Endothelial cell of umbilical vein (primary cell): ENCODE results near the gene CENPP. TPM values are rescaled to one million over a fixed set of nuclear protein-coding genes. Genes with fewer than 3 reads are reported as not detected.

ENCODE experiments used
- BruUV-seq: library from RNA; stranded (reverse); fragments of 400-500 nt; replicated peaks from 2 replicates; lab custom pipeline; 2021; lab: Mats Ljungman, UMichigan
- CTCF ChIA-PET: fragments of 300-600, 350-600 bp; sonication (Branson Sonifier 250); formaldehyde crosslinking; loops from one replicate; lab custom pipeline; 2021; ENCODE audit warnings: antibody characterized with exemption, inconsistent platforms; lab: Charles Lee
- POLR2A ChIA-PET: fragments of 300-600, 350-600 bp; sonication (Branson Sonifier 250); formaldehyde crosslinking; loops from one replicate; lab custom pipeline; 2021; ENCODE audit warnings: antibody characterized with exemption, inconsistent platforms; lab: Charles Lee
- DNase-seq: peaks from one replicate; pipeline ENCODE4 v3.0.0-alpha.2; 2011; ENCODE audit warnings: low read depth, low spot score
- FAIRE-seq: peaks from 2 replicates; lab custom pipeline; 2011; peaks lifted over from hg19 to GRCh38; lab: Jason Lieb, UNC
- H2AFZ ChIP-seq: 2 replicates; pipeline ENCODE4 v1.6.0; 2012; ENCODE audit warnings: low read depth, low read length, control low read depth, inconsistent platforms
- H3K27ac ChIP-seq: 2 replicates; pipeline ENCODE4 v1.5.1; 2011; ENCODE audit warnings: low read depth, mild to moderate bottlenecking, control low read depth, low read length, moderate library complexity; ENCODE audit not compliant: insufficient read depth
- H3K27me3 ChIP-seq, 2 experiments: 2 replicates each; pipeline versions ENCODE4 v1.6.0 to v1.6.1; 2011; ENCODE audit warnings: low read length in 2 of 2, mixed read lengths in 1 of 2; ENCODE audit not compliant: control insufficient read depth in 2 of 2, insufficient read depth in 2 of 2
- H3K36me3 ChIP-seq, 2 experiments: 2 replicates in 1 of 2; 3 replicates in 1 of 2; pipeline ENCODE4 v1.5.1; 2011; ENCODE audit warnings: low read length in 2 of 2, mild to moderate bottlenecking in 1 of 2, moderate library complexity in 1 of 2; ENCODE audit not compliant: control insufficient read depth in 2 of 2, insufficient read depth in 2 of 2; ENCODE audit errors: extremely low read depth in 1 of 2
- H3K4me1 ChIP-seq: 3 replicates; pipeline ENCODE4 v1.5.1; 2011; ENCODE audit warnings: mild to moderate bottlenecking, low read length; ENCODE audit not compliant: control insufficient read depth, insufficient read depth; ENCODE audit errors: extremely low read depth
- H3K4me2 ChIP-seq: 2 replicates; pipeline ENCODE4 v1.6.1; 2011; ENCODE audit warnings: low read length, control low read depth, mixed read lengths; ENCODE audit not compliant: insufficient read depth
- H3K4me3 ChIP-seq, 3 experiments: fragments of 200-600 bp in 1 of 3; sonication (generic), shearing (Covaris generic) in 1 of 3; replicated peaks in 1 of 3; 2 replicates each; pipeline ENCODE4 v1.5.1; 2011 to 2016; ENCODE audit warnings: control low read depth in 3 of 3, low read length in 3 of 3, mild to moderate bottlenecking in 2 of 3, inconsistent platforms in 1 of 3, low read depth in 1 of 3, moderate library complexity in 1 of 3; ENCODE audit not compliant: insufficient read depth in 1 of 3
- H3K79me2 ChIP-seq: 2 replicates; pipeline ENCODE4 v1.6.0; 2012; ENCODE audit warnings: low read length, inconsistent platforms; ENCODE audit not compliant: control insufficient read depth, insufficient read depth
- H3K9ac ChIP-seq: replicated peaks from 2 replicates; pipeline ENCODE3; 2011; ENCODE audit warnings: low read length, control low read depth; ENCODE audit not compliant: insufficient read depth; ENCODE audit errors: extremely low read depth
- H3K9me1 ChIP-seq: replicated peaks from 3 replicates; pipeline ENCODE4 v1.6.0; 2011; ENCODE audit warnings: mild to moderate bottlenecking, low read length; ENCODE audit not compliant: control insufficient read depth, insufficient read depth; ENCODE audit errors: extremely low read depth
- H3K9me3 ChIP-seq: replicated peaks from 2 replicates; pipeline ENCODE4 v1.5.1; 2012; ENCODE audit warnings: low read length, inconsistent platforms; ENCODE audit not compliant: control insufficient read depth, insufficient read depth
- H4K20me1 ChIP-seq: replicated peaks from 2 replicates; pipeline ENCODE3; 2011; ENCODE audit warnings: mild to moderate bottlenecking, low read length; ENCODE audit not compliant: control insufficient read depth, insufficient read depth; ENCODE audit errors: extremely low read depth
- EZH2 ChIP-seq: IDR thresholded peaks from 2 replicates; pipeline ENCODE4 v1.6.1; 2012; ENCODE audit warnings: borderline replicate concordance, low read depth, mild to moderate bottlenecking, moderate library complexity, low read length, inconsistent platforms; ENCODE audit not compliant: severe bottlenecking
- FOS ChIP-seq: IDR thresholded peaks from 2 replicates; pipeline ENCODE4 v1.6.1; 2011; ENCODE audit warnings: mild to moderate bottlenecking, low read length, moderate library complexity, borderline replicate concordance; ENCODE audit not compliant: insufficient read depth
- GATA2 ChIP-seq: IDR thresholded peaks from 2 replicates; pipeline ENCODE4 v1.7.0; 2011; ENCODE audit warnings: low read depth, mild to moderate bottlenecking, moderate library complexity, mixed read lengths, low read length; ENCODE audit not compliant: insufficient read length, insufficient read depth
- JUN ChIP-seq: IDR thresholded peaks from 2 replicates; pipeline ENCODE4 v1.6.1; 2011; ENCODE audit warnings: borderline replicate concordance, low read depth; ENCODE audit not compliant: insufficient read length, insufficient read depth
- MYC ChIP-seq: IDR thresholded peaks from one replicate; pipeline ENCODE4 v1.6.1; 2011; ENCODE audit warnings: mild to moderate bottlenecking, low read depth, low read length
- POLR2A ChIP-seq: IDR thresholded peaks from 2 replicates; pipeline ENCODE4 v1.6.1; 2012; ENCODE audit warnings: low read depth, mild to moderate bottlenecking, control low read depth, low read length
- POLR2AphosphoS5 ChIP-seq: IDR thresholded peaks from 2 replicates; pipeline ENCODE4 v1.6.1; 2012; ENCODE audit warnings: low read depth, mild to moderate bottlenecking, control low read depth, low read length, moderate library complexity; ENCODE audit not compliant: insufficient read depth
- dilution Hi-C: fragments of 300-500 bp; cut with MboI; formaldehyde crosslinking; loops from one replicate; pipeline ENCODE4 v1.15.0; 2019; ENCODE audit warnings: low sequenced_read_pairs; ENCODE audit not compliant: extremely low pct_ligation_motif_present
- intact Hi-C: fragments of 100-400 bp; cut with micrococcal nuclease; formaldehyde crosslinking; loops from one replicate; pipeline ENCODE4 v1.10.0; 2022
- polyA plus RNA-seq, 4 experiments: library from polyadenylated mRNA; depleted of rRNA in 3 of 4; stranded (reverse) in 3 of 4; unstranded in 1 of 4; fragments of >200 nt; gene quantifications; 2 replicates each; pipeline versions ENCODE4 v1.2.1 to v1.2.3, GENCODE V29; 2011 to 2012; ENCODE audit warnings: missing spikeins in 1 of 4
- total RNA-seq: library from RNA; stranded (reverse); gene quantifications from 2 replicates; pipeline ENCODE4 v1.2.3, GENCODE V29; 2021
- TF ChIP-seq, protein P1 (sequence below): IDR thresholded peaks from 2 replicates; pipeline ENCODE4 v1.6.1; 2011; ENCODE audit not compliant: insufficient read depth, insufficient read length
- TF ChIP-seq, protein P2 (sequence below), 2 donors: IDR thresholded peaks; 1 replicate in 1 of 2; 2 replicates in 1 of 2; pipeline ENCODE4 v1.5.1; 2011; ENCODE audit warnings: low read length in 2 of 2, mild to moderate bottlenecking in 2 of 2, moderate library complexity in 2 of 2, control low read depth in 1 of 2, inconsistent platforms in 1 of 2, low read depth in 1 of 2; ENCODE audit not compliant: insufficient read depth in 1 of 2; ENCODE audit errors: extremely low read depth in 1 of 2

The CENPP gene
- total and polyA plus RNA-seq, 2 donors (not counting 3 experiments of a cell fraction or from before 2014, with no cell fraction given): 1.2 to 12.0 TPM

DNA sequence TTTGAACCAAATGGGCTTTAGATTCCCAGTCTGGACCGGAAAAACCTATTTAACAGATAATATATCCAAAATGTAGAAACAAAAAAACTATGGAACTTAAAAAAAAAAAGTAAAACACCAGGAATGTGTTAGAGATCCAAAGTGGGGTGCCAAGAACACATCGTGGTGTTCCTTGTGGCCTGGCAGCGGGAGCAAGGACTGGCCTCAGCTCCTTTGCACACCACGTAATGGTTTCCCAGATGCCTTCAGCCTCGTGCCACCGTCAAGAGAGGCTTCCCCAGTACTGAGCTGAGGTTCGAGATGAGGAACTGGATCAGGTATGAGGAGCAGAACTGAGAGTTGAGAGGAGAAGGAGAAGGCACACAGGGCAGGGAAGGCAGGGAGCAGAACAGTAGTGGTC, 153.0 kb downstream of the CENPP start:
- Histone ChIP-seq H3K79me2 (no peaks in the 10 kb centered on the region), H3K27me3 (no peaks in the 10 kb centered on the region), H3K9me1 (no peaks in the 10 kb centered on the region), H3K9ac (no peak overlapping the region), H2AFZ (no peak overlapping the region), H3K36me3 (no peaks in the 10 kb centered on the region), H3K4me2 (no peak overlapping the region), H4K20me1 (no peaks in the 10 kb centered on the region), H3K27ac (no peak overlapping the region), H3K9me3 (no peaks in the 10 kb centered on the region), H3K4me3 (no peak overlapping the region), H3K4me1 (peaks cover 18% of the 10 kb centered on the region)
- ChIA-PET POLR2A (no interaction called here), CTCF (no interaction called here)
- TF ChIP-seq, protein P1, sequence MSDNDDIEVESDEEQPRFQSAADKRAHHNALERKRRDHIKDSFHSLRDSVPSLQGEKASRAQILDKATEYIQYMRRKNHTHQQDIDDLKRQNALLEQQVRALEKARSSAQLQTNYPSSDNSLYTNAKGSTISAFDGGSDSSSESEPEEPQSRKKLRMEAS: no peak
- TF ChIP-seq, protein P2, sequence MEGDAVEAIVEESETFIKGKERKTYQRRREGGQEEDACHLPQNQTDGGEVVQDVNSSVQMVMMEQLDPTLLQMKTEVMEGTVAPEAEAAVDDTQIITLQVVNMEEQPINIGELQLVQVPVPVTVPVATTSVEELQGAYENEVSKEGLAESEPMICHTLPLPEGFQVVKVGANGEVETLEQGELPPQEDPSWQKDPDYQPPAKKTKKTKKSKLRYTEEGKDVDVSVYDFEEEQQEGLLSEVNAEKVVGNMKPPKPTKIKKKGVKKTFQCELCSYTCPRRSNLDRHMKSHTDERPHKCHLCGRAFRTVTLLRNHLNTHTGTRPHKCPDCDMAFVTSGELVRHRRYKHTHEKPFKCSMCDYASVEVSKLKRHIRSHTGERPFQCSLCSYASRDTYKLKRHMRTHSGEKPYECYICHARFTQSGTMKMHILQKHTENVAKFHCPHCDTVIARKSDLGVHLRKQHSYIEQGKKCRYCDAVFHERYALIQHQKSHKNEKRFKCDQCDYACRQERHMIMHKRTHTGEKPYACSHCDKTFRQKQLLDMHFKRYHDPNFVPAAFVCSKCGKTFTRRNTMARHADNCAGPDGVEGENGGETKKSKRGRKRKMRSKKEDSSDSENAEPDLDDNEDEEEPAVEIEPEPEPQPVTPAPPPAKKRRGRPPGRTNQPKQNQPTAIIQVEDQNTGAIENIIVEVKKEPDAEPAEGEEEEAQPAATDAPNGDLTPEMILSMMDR (IDR thresholded peaks at IDR 0.05; ENCODE audit: extremely low read depth in 1 of 2, insufficient read depth in 1 of 2, low read depth in 1 of 2, low read length in 2 of 2): no peak
- TF ChIP-seq POLR2A (no peak), MYC (no peak), GATA2 (no peak), POLR2AphosphoS5 (no peak), FOS (no peak), JUN (no peak), EZH2 (no peak)
- no TSS peak for BruUV-seq
- FAIRE-seq (no peak), DNase-seq (no peak)
- dilution Hi-C loops (no loop called here), intact Hi-C loops (no loop called here)
